Esophagus squamous epithelium (tissue), 4 donors: Measurements from ENCODE around the gene TFDP2.

Source experiments
- POLR2A ChIP-seq, 4 donors: fragments of 450-650 bp; IDR thresholded peaks; one replicate each; pipeline ENCODE4 v1.6.1; 2017; ENCODE audit warnings: antibody characterized with exemption in 4 of 4, mild to moderate bottlenecking in 4 of 4, moderate library complexity in 3 of 4
- TF ChIP-seq, protein P1 (sequence below), 6 experiments: fragments of 450-650 bp in 4 of 6; fragments of 200-600 bp in 2 of 6; sonication (generic) in 2 of 6; IDR thresholded peaks; one replicate each; pipeline ENCODE4 v1.5.1; 2016 to 2019; ENCODE audit warnings: antibody characterized with exemption in 6 of 6, mild to moderate bottlenecking in 4 of 6, moderate library complexity in 4 of 6

DNA sequence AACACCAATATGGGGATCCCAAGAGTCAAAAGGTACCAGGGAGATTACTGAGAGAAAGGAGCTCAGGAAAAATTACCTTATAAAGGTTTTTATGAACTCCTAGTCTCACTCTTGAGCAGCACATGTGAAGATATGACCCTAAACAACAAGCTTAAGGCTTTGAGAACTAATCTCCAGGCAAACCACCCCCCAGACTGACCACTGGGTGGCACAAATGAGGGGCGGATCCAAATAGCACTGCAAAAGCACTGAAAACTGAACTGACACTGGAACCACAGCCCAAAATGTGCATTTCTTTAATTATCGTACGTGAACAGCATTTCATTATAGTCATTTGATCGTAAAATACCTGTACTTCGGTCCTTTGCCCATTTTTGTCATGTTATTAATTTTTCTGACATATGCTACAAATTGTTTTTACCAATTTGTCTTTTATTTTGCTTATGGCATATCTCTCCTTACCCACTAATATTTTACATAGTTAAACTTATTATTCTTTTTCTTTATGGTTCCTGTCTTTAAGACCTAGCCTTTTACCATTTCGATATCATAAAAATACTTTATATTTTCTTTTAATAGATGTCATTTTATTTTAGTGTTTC is 31.5 kb upstream of the TFDP2 start:
- no peak for TF ChIP-seq POLR2A (IDR thresholded peaks at IDR 0.05)
- TF ChIP-seq, protein P1, sequence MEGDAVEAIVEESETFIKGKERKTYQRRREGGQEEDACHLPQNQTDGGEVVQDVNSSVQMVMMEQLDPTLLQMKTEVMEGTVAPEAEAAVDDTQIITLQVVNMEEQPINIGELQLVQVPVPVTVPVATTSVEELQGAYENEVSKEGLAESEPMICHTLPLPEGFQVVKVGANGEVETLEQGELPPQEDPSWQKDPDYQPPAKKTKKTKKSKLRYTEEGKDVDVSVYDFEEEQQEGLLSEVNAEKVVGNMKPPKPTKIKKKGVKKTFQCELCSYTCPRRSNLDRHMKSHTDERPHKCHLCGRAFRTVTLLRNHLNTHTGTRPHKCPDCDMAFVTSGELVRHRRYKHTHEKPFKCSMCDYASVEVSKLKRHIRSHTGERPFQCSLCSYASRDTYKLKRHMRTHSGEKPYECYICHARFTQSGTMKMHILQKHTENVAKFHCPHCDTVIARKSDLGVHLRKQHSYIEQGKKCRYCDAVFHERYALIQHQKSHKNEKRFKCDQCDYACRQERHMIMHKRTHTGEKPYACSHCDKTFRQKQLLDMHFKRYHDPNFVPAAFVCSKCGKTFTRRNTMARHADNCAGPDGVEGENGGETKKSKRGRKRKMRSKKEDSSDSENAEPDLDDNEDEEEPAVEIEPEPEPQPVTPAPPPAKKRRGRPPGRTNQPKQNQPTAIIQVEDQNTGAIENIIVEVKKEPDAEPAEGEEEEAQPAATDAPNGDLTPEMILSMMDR (IDR thresholded peaks at IDR 0.05) = peak in 4 of 6 experiments; percentile 13 to 37 (median 31)
